Brain microvascular endothelial cell (primary cell): ENCODE data around the gene MXRA7.

Source experiments
- DNase-seq: peaks from one replicate; pipeline ENCODE4 v3.0.0-alpha.2; 2020
- H3K27ac ChIP-seq: fragments of 250-450 bp; sonication (Bioruptor Pico); 2 replicates; pipeline ENCODE4 v1.5.1; 2020; ENCODE audit warnings: mild to moderate bottlenecking, moderate library complexity
- H3K27me3 ChIP-seq: fragments of 250-450 bp; sonication (Bioruptor Pico); replicated peaks from 2 replicates; pipeline ENCODE4 v1.5.1; 2020; ENCODE audit warnings: mild to moderate bottlenecking
- H3K36me3 ChIP-seq: fragments of 250-450 bp; sonication (Bioruptor Pico); replicated peaks from 2 replicates; pipeline ENCODE4 v1.5.1; 2020; ENCODE audit warnings: mild to moderate bottlenecking
- H3K4me3 ChIP-seq: 2 replicates; pipeline ENCODE4 v1.5.1; 2011; ENCODE audit warnings: low read depth, mild to moderate bottlenecking, control low read depth, low read length, moderate library complexity
- CTCF ChIP-seq: IDR thresholded peaks from 2 replicates; pipeline ENCODE4 v1.5.1; 2011; ENCODE audit warnings: low read depth, mild to moderate bottlenecking, moderate library complexity, low read length, control low read depth, inconsistent platforms; ENCODE audit errors: missing control alignments
- in situ Hi-C: cut with HindIII; loops from 2 replicates; pipeline ENCODE4 v1.10.0; 2017; ENCODE audit warnings: low sequenced_read_pairs, low pct_ligation_motif_present

The MXRA7 gene

DNA sequence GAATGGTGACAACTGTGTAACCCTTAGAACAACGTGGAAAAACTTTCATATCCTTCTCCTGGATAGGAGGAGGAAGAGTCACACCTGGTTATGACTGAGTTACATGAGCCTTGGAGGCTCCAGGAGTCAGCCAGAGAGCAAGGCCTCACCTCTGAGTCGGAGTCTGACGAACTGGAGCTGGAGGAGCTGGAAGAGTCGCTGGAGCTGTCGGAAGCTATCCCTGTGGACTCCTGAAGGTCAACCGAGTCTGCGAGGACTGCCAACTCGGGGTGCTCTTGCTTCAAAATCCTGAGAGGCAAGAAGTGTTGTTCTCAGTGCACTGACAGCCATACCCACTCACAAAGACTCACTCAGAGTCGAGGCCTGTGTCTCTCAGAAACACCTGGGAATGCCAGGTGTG is 9.4 kb upstream of the MXRA7 start:
- Histone ChIP-seq H3K36me3 (peaks cover 79% of the 10 kb centered on the region), H3K27me3 (no peaks in the 10 kb centered on the region), H3K4me3 (no peak overlapping the region), H3K27ac (no peak overlapping the region)
- no peak for TF ChIP-seq CTCF
- in situ Hi-C loops = no loop called here
- DNase-seq = no peak

GRCh38 chr17:76718516-76718915 is 7.8 kb upstream of the MXRA7 start:
- Histone ChIP-seq H3K4me3 (no peak overlapping the region), H3K27ac (no peak overlapping the region), H3K36me3 (peaks cover 75% of the 10 kb centered on the region), H3K27me3 (no peaks in the 10 kb centered on the region)
- in situ Hi-C loops = no loop called here
- no peak for DNase-seq
- TF ChIP-seq CTCF = no peak

DNA sequence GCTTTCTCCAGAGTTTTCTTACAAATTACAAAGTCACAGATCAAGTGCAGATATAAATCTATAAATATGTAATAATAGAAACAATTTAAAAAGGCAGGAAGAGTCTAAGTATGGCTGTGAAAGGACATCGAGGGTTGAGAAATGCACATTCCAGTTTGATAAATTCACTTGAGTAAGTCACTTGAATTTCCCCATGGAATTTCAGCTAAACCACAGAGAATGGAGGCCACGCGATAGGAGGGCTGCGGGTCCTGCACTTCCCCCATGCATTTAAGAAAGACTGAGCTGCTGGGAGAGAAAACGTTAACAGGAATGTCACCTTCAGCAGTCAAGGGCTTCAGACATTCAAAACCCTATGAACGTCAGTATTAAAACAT is 6.1 kb upstream of the MXRA7 start:
- no peaks in the 10 kb centered on the region for H3K27me3 ChIP-seq
- peak overlapping the region; percentile 98 for H3K27ac ChIP-seq
- in situ Hi-C loops = no loop called here
- peak; percentile 86 for DNase-seq
- H3K36me3 ChIP-seq = peaks cover 69% of the 10 kb centered on the region
- peak overlapping the region; percentile 31 for H3K4me3 ChIP-seq
- TF ChIP-seq CTCF = no peak

DNA sequence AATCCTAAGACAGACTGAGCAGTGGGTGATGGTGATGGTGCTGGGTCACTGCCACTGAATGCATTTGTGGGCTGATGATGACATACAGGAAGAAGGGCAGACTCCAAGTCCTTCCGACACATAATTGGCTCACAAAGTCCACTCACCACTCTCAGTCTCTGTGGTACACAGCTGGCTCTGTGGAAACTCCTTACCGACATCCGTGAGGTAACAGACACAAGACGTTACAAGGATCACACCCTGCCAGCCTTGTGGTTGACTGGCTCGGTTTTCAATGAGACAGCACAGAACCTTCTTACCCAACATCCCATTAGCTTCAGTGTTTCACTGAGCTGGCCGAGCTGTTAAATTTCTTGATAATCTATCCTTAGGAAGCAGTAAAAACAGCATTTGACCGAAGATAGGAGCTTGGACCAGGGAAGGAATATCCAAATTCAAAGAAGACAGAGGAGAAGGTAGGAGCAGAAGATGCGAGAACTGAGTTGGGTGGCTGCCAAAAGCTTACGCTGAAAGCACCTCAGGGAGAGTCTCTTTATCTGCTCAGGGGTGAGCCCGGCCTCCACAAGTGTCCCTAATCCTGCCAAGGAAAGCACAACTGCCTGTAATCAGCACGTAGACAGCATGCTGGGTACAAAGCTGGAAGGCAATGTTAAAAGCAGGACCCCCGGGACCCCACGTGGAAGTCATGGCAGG is 5.5 kb upstream of the MXRA7 start:
- no peaks in the 10 kb centered on the region for H3K27me3 ChIP-seq
- peak; percentile 99 for DNase-seq
- H3K36me3 ChIP-seq = peaks cover 64% of the 10 kb centered on the region
- H3K4me3 ChIP-seq = peak overlapping the region; percentile 31
- in situ Hi-C loops = no loop called here
- peak overlapping the region; percentile 98 for H3K27ac ChIP-seq
- TF ChIP-seq CTCF = no peak

GRCh38 chr17:76715496-76715830 is 4.7 kb upstream of the MXRA7 start:
- DNase-seq = no peak
- no peak for TF ChIP-seq CTCF
- peaks cover 55% of the 10 kb centered on the region for H3K36me3 ChIP-seq
- H3K27me3 ChIP-seq = no peaks in the 10 kb centered on the region
- in situ Hi-C loops = no loop called here
- H3K27ac ChIP-seq = peak overlapping the region; percentile 98
- H3K4me3 ChIP-seq = no peak overlapping the region
